ENCODE results near the gene EGFL6. TPM values are rescaled to one million over a fixed set of nuclear protein-coding genes. Genes with fewer than 3 reads are reported as not detected.
"Not testable (repeated sequence)": the region's sequence is repeated elsewhere in the genome, so short reads cannot be mapped to it uniquely, and the experiment has no call there.

EGFL6 gene
- polyA plus RNA-seq, 1 of the 3 experiments (the other 2 are of a cell fraction): 0.25 TPM

DNA sequence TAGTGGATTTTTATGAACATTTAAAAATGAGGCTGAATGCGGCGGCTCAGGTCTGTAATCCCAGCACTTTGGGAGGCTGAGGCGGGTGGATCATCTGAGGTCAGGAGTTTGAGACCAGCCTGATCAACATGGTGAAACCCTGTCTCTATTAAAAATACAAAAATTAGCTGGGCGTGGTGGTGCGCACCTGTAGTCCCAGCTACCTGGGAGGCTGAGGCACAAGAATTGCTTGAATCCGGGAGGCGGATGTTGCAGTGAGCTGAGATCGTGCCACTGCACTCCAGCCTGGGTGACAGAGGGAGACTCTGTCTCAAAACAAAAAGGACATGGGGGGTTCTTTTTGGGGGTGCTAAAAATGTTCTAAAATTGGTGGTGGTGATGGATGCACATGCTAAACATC, 100.4 kb downstream of the EGFL6 start:
- CTCF ChIA-PET: interaction anchor here (0.6 to 2.4 kb wide), 2 partner anchors 11 to 279 kb away, joined by 3 to 6 read pairs; no protein-coding TSS in a partner anchor
- H3F3A ChIP-seq (replicated peaks; ENCODE audit: insufficient read depth): peaks cover 10% of the 10 kb centered on the region
- H3K27me3 ChIP-seq (ENCODE audit: insufficient read depth); H4K20me1 ChIP-seq (ENCODE audit: insufficient read depth); H3K9ac ChIP-seq; H3K79me2 ChIP-seq (ENCODE audit: insufficient read depth); H3K9me3 ChIP-seq; DNase-seq; H3K4me1 ChIP-seq (ENCODE audit: control insufficient read depth in 1 of 2, insufficient read depth in 2 of 2, low read depth in 1 of 2, low read length in 1 of 2); H3K9me2 ChIP-seq; H3K36me3 ChIP-seq (replicated peaks in 1 of 2; ENCODE audit: control insufficient read depth in 1 of 2, insufficient read depth in 2 of 2, low read length in 1 of 2); POLR2A ChIA-PET: not testable (repeated sequence)
- peak overlapping the region in 1 of 2 experiments; percentile 33; a peak in 1 of 4 replicates for H3K4me3 ChIP-seq (ENCODE audit: low read depth in 2 of 2, low read length in 1 of 2)
- H2AFZ ChIP-seq (ENCODE audit: low read depth): peak overlapping the region; percentile 81
- peak overlapping the region in 1 of 2 experiments; percentile 75; a peak in 2 of 4 replicates for H3K27ac ChIP-seq (ENCODE audit: low read depth in 2 of 2, low read length in 1 of 2)
- 93% methylated on average over 8 of the region's 8 CpGs for WGBS (ENCODE audit: low lambda C conversion rate)
- H3K4me2 ChIP-seq: peak overlapping the region; percentile 43; the same call in 1 of the 2 replicates

DNA sequence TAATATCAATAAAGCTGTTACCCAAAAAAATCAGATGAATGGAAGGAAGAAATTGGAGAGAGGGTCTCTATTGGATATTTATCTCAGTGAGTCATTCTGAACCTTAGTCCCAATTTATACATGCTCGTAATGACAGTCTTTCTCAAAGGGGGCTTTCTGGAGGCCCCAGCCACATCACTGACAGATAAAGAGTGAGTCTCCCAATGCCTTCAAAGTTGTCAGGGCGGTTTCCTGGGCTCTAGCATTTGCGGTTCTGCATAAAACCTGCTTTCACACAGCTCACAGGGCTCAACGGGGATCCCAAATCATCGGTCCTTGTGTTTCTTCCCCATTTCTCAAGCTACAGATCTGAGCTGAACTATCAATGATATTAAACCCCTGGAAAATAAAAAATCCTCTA, 100.8 kb downstream of the EGFL6 start:
- DNase-seq: no peak
- ChIA-PET CTCF (interaction anchor here (2.4 kb wide), 1 partner anchor 11 kb away, joined by 6 read pairs; no protein-coding TSS in a partner anchor), POLR2A (no interaction called here)
- peaks cover 6% of the 10 kb centered on the region; the same call in 1 of the 2 replicates for H3K27me3 ChIP-seq (ENCODE audit: insufficient read depth)
- H3K9me2 ChIP-seq: no peaks in the 10 kb centered on the region
- H3K4me2 ChIP-seq: no peak overlapping the region
- WGBS (ENCODE audit: low lambda C conversion rate): 69% methylated on average over 5 of the region's 5 CpGs
- H3K4me1 ChIP-seq (ENCODE audit: control insufficient read depth in 1 of 2, insufficient read depth in 2 of 2, low read depth in 1 of 2, low read length in 1 of 2): no peaks in the 10 kb centered on the region; a peak in 1 of 4 replicates
- H3K36me3 ChIP-seq (replicated peaks in 1 of 2; ENCODE audit: control insufficient read depth in 1 of 2, insufficient read depth in 2 of 2, low read length in 1 of 2): no peaks in the 10 kb centered on the region
- no peaks in the 10 kb centered on the region for H3K9me3 ChIP-seq
- TF ChIP-seq, protein P1, sequence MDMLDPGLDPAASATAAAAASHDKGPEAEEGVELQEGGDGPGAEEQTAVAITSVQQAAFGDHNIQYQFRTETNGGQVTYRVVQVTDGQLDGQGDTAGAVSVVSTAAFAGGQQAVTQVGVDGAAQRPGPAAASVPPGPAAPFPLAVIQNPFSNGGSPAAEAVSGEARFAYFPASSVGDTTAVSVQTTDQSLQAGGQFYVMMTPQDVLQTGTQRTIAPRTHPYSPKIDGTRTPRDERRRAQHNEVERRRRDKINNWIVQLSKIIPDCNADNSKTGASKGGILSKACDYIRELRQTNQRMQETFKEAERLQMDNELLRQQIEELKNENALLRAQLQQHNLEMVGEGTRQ (IDR thresholded peaks at IDR 0.05; ENCODE audit: borderline replicate concordance, low read depth, low read length): no peak
- TF ChIP-seq TEAD4 (IDR thresholded peaks at IDR 0.05; ENCODE audit: borderline replicate concordance, insufficient read depth) (no peak), GABPA (IDR thresholded peaks at IDR 0.05; ENCODE audit: low read depth) (no peak), NFIC (IDR thresholded peaks at IDR 0.05; ENCODE audit: borderline replicate concordance) (no peak), SIN3A (IDR thresholded peaks at IDR 0.05; ENCODE audit: borderline replicate concordance, low read depth, low read length) (no peak), ELF1 (IDR thresholded peaks at IDR 0.05) (no peak), EZH2phosphoT487 (IDR thresholded peaks at IDR 0.05; ENCODE audit: borderline replicate concordance, low read depth) (no peak), MXI1 (IDR thresholded peaks at IDR 0.05; ENCODE audit: low read depth, low read length) (no peak), RCOR1 (IDR thresholded peaks at IDR 0.05; ENCODE audit: low read length) (no peak), POLR2AphosphoS5 (IDR thresholded peaks at IDR 0.05; ENCODE audit: low read depth, low read length) (no peak), NRF1 (IDR thresholded peaks at IDR 0.05; ENCODE audit: low read depth, low read length) (no peak), GATA2 (CRISPR knock-in tag; IDR thresholded peaks at IDR 0.05) (no peak)
- TF ChIP-seq, protein P2, sequence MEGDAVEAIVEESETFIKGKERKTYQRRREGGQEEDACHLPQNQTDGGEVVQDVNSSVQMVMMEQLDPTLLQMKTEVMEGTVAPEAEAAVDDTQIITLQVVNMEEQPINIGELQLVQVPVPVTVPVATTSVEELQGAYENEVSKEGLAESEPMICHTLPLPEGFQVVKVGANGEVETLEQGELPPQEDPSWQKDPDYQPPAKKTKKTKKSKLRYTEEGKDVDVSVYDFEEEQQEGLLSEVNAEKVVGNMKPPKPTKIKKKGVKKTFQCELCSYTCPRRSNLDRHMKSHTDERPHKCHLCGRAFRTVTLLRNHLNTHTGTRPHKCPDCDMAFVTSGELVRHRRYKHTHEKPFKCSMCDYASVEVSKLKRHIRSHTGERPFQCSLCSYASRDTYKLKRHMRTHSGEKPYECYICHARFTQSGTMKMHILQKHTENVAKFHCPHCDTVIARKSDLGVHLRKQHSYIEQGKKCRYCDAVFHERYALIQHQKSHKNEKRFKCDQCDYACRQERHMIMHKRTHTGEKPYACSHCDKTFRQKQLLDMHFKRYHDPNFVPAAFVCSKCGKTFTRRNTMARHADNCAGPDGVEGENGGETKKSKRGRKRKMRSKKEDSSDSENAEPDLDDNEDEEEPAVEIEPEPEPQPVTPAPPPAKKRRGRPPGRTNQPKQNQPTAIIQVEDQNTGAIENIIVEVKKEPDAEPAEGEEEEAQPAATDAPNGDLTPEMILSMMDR (IDR thresholded peaks at IDR 0.05): no peak
- TF ChIP-seq, protein P3, sequence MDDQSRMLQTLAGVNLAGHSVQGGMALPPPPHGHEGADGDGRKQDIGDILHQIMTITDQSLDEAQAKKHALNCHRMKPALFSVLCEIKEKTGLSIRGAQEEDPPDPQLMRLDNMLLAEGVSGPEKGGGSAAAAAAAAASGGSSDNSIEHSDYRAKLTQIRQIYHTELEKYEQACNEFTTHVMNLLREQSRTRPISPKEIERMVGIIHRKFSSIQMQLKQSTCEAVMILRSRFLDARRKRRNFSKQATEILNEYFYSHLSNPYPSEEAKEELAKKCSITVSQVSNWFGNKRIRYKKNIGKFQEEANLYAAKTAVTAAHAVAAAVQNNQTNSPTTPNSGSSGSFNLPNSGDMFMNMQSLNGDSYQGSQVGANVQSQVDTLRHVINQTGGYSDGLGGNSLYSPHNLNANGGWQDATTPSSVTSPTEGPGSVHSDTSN (IDR thresholded peaks at IDR 0.05): no peak
- H3K4me3 ChIP-seq (ENCODE audit: low read depth in 2 of 2, low read length in 1 of 2): no peak overlapping the region
- no peaks in the 10 kb centered on the region for H3K79me2 ChIP-seq (ENCODE audit: insufficient read depth)
- H2AFZ ChIP-seq (ENCODE audit: low read depth): no peak overlapping the region
- no peaks in the 10 kb centered on the region for H4K20me1 ChIP-seq (ENCODE audit: insufficient read depth)
- H3F3A ChIP-seq (replicated peaks; ENCODE audit: insufficient read depth): peaks cover 10% of the 10 kb centered on the region
- H3K27ac ChIP-seq (ENCODE audit: low read depth in 2 of 2, low read length in 1 of 2): no peak overlapping the region
- H3K9ac ChIP-seq: no peak overlapping the region

Data from SK-N-SH (cell line).